Peyer's patch (tissue), 4 donors: ENCODE results near the gene BAIAP2.

Experiments used
- CTCF ChIP-seq, 6 experiments: fragments of 450-650 bp in 4 of 6; fragments of 200-600 bp in 2 of 6; sonication (generic) in 1 of 6; IDR thresholded peaks; one replicate each; pipeline ENCODE4 v1.5.1; 2017 to 2019; ENCODE audit warnings: antibody characterized with exemption in 6 of 6, mild to moderate bottlenecking in 3 of 6, moderate library complexity in 1 of 6
- POLR2A ChIP-seq, 2 donors: fragments of 450-650 bp; IDR thresholded peaks; one replicate each; pipeline ENCODE4 v1.5.1; 2017; ENCODE audit warnings: antibody characterized with exemption in 2 of 2, mild to moderate bottlenecking in 2 of 2, moderate library complexity in 2 of 2

GRCh38 chr17:81026266-81027036 lies 8.5 kb upstream of the BAIAP2 start:
- no peak for TF ChIP-seq CTCF (IDR thresholded peaks at IDR 0.05)
- no peak for TF ChIP-seq POLR2A (IDR thresholded peaks at IDR 0.05)
